Astrocyte (in vitro differentiated cells and primary cell): ENCODE data around the gene ADAM33. TPM values are rescaled to one million over a fixed set of nuclear protein-coding genes. Genes with fewer than 3 reads are reported as not detected.

ENCODE experiments used
- DNase-seq: peaks from one replicate; pipeline ENCODE4 v3.0.0-alpha.2; 2010; ENCODE audit warnings: low read depth
- FAIRE-seq: peaks from 2 replicates; lab custom pipeline; 2011; peaks lifted over from hg19 to GRCh38; lab: Jason Lieb, UNC
- H2AFZ ChIP-seq: 2 replicates; pipeline ENCODE4 v1.6.0; 2012; ENCODE audit warnings: low read depth, low read length, inconsistent platforms
- H3K27ac ChIP-seq: 2 replicates; pipeline ENCODE4 v1.5.1; 2011; ENCODE audit warnings: low read depth, low read length, inconsistent platforms
- H3K27me3 ChIP-seq: 2 replicates; pipeline ENCODE4 v1.6.0; 2011; ENCODE audit warnings: low read length, inconsistent platforms; ENCODE audit not compliant: insufficient read depth
- H3K36me3 ChIP-seq: 2 replicates; pipeline ENCODE4 v1.5.1; 2011; ENCODE audit warnings: low read length, inconsistent platforms; ENCODE audit not compliant: insufficient read depth
- H3K4me1 ChIP-seq: 2 replicates; pipeline ENCODE4 v1.5.1; 2011; ENCODE audit warnings: low read length, inconsistent platforms; ENCODE audit not compliant: insufficient read depth
- H3K4me2 ChIP-seq: 2 replicates; pipeline ENCODE4 v1.6.0; 2012; ENCODE audit warnings: low read length, inconsistent platforms
- H3K4me3 ChIP-seq: 2 replicates; pipeline ENCODE4 v1.5.1; 2011; ENCODE audit warnings: low read depth, mild to moderate bottlenecking, low read length, inconsistent platforms; ENCODE audit not compliant: insufficient read depth
- H3K79me2 ChIP-seq: 2 replicates; pipeline ENCODE4 v1.6.0; 2012; ENCODE audit warnings: mild to moderate bottlenecking, low read length, inconsistent platforms; ENCODE audit not compliant: insufficient read depth
- H3K9ac ChIP-seq: 2 replicates; pipeline ENCODE4 v1.6.0; 2012; ENCODE audit warnings: mild to moderate bottlenecking, low read length, inconsistent platforms
- H3K9me3 ChIP-seq: 2 replicates; pipeline ENCODE4 v1.5.1; 2012; ENCODE audit warnings: low read depth, mild to moderate bottlenecking, low read length, inconsistent platforms; ENCODE audit not compliant: insufficient read depth
- H4K20me1 ChIP-seq: 2 replicates; pipeline ENCODE4 v1.6.0; 2012; ENCODE audit warnings: low read length, inconsistent platforms; ENCODE audit not compliant: insufficient read depth
- H3K27ac Mint-ChIP-seq: one replicate; pipeline ENCODE4 v1.8.0; 2021; ENCODE audit warnings: mild to moderate bottlenecking, mixed read lengths; ENCODE audit not compliant: unreplicated experiment
- H3K27me3 Mint-ChIP-seq: one replicate; pipeline ENCODE4 v1.8.0; 2021; ENCODE audit warnings: low read depth, mixed read lengths; ENCODE audit not compliant: unreplicated experiment
- H3K36me3 Mint-ChIP-seq: one replicate; pipeline ENCODE4 v1.8.0; 2021; ENCODE audit warnings: low read depth, mixed read lengths; ENCODE audit not compliant: unreplicated experiment
- H3K4me1 Mint-ChIP-seq: one replicate; pipeline ENCODE4 v1.8.0; 2021; ENCODE audit warnings: low read depth, mixed read lengths; ENCODE audit not compliant: unreplicated experiment
- H3K4me3 Mint-ChIP-seq: one replicate; pipeline ENCODE4 v1.8.0; 2021; ENCODE audit warnings: mild to moderate bottlenecking, moderate library complexity, mixed read lengths; ENCODE audit not compliant: unreplicated experiment
- H3K9me3 Mint-ChIP-seq: one replicate; pipeline ENCODE4 v1.8.0; 2021; ENCODE audit warnings: mild to moderate bottlenecking, mixed read lengths; ENCODE audit not compliant: unreplicated experiment
- EZH2 ChIP-seq: IDR thresholded peaks from 2 replicates; pipeline ENCODE4 v1.6.1; 2012; ENCODE audit warnings: mild to moderate bottlenecking, low read length, inconsistent platforms; ENCODE audit not compliant: insufficient read depth
- total RNA-seq: library from RNA; stranded (reverse); gene quantifications from 2 replicates; pipeline ENCODE4 v1.2.1, GENCODE V29; 2021
- TF ChIP-seq, protein P1 (sequence below): IDR thresholded peaks from 2 replicates; pipeline ENCODE4 v1.5.1; 2011; ENCODE audit warnings: low read depth, mild to moderate bottlenecking, inconsistent platforms, low read length, moderate library complexity; ENCODE audit not compliant: insufficient read depth

ADAM33 gene
- total RNA-seq, 1 donor from 2014 or later: 3.0 TPM

DNA sequence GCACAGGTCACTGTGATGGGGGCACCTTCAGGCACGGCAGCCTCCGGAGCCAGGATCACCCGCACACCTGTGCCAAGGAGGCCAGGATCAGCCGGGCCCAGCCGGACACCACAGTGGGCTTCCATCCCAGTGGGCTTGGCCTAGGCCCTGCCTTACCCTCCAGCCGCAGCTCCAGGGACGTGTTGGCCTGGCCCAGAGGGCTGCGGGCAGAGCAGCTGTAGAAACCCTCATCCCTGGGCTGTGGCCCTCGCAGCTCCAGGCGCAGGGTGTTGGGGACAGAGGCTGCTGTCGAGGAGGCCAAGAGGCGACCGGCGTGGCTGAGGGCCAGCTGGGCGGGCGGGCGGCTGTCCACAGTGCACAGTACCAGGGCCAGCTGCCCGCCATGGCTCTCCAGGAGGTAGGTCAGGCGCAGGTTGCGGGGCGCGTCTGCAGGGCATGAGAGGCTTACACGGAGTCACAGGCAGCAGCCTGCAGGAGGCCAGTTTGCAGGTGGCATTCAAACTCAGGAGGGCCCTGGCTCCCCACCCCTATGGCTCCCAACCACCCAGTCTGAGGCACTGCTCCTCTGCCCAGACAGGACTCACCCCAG is 11.0 kb upstream of the ADAM33 start:
- Mint-ChIP-seq H3K9me3 (peaks cover 2% of the 10 kb centered on the region), H3K4me3 (no peak overlapping the region), H3K36me3 (no peaks in the 10 kb centered on the region), H3K4me1 (no peaks in the 10 kb centered on the region), H3K27ac (no peak overlapping the region), H3K27me3 (peaks cover 23% of the 10 kb centered on the region)
- DNase-seq (no peak), FAIRE-seq (no peak)
- Histone ChIP-seq H3K9ac (no peak overlapping the region), H3K4me3 (no peak overlapping the region), H3K36me3 (no peaks in the 10 kb centered on the region), H4K20me1 (no peaks in the 10 kb centered on the region), H3K4me1 (no peaks in the 10 kb centered on the region), H3K9me3 (no peaks in the 10 kb centered on the region), H3K27me3 (no peaks in the 10 kb centered on the region), H3K4me2 (no peak overlapping the region), H2AFZ (no peak overlapping the region), H3K27ac (no peak overlapping the region), H3K79me2 (no peaks in the 10 kb centered on the region)
- TF ChIP-seq, protein P1, sequence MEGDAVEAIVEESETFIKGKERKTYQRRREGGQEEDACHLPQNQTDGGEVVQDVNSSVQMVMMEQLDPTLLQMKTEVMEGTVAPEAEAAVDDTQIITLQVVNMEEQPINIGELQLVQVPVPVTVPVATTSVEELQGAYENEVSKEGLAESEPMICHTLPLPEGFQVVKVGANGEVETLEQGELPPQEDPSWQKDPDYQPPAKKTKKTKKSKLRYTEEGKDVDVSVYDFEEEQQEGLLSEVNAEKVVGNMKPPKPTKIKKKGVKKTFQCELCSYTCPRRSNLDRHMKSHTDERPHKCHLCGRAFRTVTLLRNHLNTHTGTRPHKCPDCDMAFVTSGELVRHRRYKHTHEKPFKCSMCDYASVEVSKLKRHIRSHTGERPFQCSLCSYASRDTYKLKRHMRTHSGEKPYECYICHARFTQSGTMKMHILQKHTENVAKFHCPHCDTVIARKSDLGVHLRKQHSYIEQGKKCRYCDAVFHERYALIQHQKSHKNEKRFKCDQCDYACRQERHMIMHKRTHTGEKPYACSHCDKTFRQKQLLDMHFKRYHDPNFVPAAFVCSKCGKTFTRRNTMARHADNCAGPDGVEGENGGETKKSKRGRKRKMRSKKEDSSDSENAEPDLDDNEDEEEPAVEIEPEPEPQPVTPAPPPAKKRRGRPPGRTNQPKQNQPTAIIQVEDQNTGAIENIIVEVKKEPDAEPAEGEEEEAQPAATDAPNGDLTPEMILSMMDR: no peak
- TF ChIP-seq EZH2: no peak

DNA sequence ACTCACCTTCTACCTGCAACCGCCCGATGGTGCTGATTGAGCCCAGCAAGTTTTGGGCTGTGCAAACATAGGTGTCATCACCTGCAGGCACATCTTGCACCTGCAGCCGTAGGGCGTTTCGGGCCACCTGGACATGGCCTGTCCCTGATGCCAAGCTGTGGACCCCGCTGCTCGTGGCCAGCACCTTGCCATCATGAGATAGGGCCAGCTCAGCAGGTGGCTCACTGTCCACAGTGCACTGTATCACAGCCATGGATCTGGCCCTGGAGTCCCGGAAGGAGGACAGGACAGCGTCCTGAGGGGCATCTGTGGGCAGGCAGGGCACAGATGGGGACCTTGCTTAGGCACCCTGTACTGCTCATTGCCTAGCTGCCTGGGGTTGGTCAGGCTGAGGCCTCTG is 10.1 kb upstream of the ADAM33 start:
- no peak overlapping the region for H3K4me3 Mint-ChIP-seq
- no peak overlapping the region for H3K4me3 ChIP-seq
- H3K27me3 ChIP-seq: no peaks in the 10 kb centered on the region
- FAIRE-seq: no peak
- H3K27ac ChIP-seq: no peak overlapping the region
- H3K9me3 ChIP-seq: no peaks in the 10 kb centered on the region
- peaks cover 6% of the 10 kb centered on the region for H3K4me1 ChIP-seq
- H2AFZ ChIP-seq: no peak overlapping the region
- peaks cover 22% of the 10 kb centered on the region for H3K27me3 Mint-ChIP-seq
- H3K4me1 Mint-ChIP-seq: peaks cover 4% of the 10 kb centered on the region
- no peaks in the 10 kb centered on the region for H3K36me3 ChIP-seq
- H3K9me3 Mint-ChIP-seq: peaks cover 2% of the 10 kb centered on the region
- no peaks in the 10 kb centered on the region for H3K36me3 Mint-ChIP-seq
- no peak overlapping the region for H3K27ac Mint-ChIP-seq
- H3K79me2 ChIP-seq: no peaks in the 10 kb centered on the region
- no peaks in the 10 kb centered on the region for H4K20me1 ChIP-seq
- DNase-seq: no peak
- no peak overlapping the region for H3K4me2 ChIP-seq
- TF ChIP-seq, protein P1: no peak
- TF ChIP-seq EZH2: no peak
- no peak overlapping the region for H3K9ac ChIP-seq

DNA sequence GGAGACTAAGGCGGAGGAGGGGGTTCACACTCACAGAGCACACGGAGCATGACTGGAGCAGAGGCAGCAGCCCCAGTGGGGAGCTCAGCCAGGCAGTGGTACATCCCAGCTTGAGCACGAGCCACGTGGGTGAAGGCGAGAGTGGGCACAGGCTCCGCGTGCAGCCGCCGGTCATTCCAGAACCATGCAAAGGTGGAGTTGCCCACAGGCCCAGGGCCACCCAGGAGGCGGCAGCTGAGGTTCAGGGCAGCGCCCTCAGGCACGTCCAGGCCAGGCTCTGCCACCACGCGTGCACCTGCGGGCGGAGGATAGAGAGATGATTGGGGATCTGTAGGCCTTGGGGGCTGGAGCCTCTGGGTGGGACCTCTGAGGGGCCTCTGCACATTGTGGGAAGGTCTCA is 9.5 kb upstream of the ADAM33 start:
- Histone ChIP-seq H3K27me3 (no peaks in the 10 kb centered on the region), H3K9ac (no peak overlapping the region), H3K4me2 (no peak overlapping the region), H3K4me1 (peaks cover 12% of the 10 kb centered on the region), H3K4me3 (no peak overlapping the region), H3K9me3 (no peaks in the 10 kb centered on the region), H3K27ac (no peak overlapping the region), H3K36me3 (no peaks in the 10 kb centered on the region), H4K20me1 (no peaks in the 10 kb centered on the region), H3K79me2 (no peaks in the 10 kb centered on the region), H2AFZ (no peak overlapping the region)
- Mint-ChIP-seq H3K9me3 (peaks cover 2% of the 10 kb centered on the region), H3K36me3 (no peaks in the 10 kb centered on the region), H3K27me3 (peaks cover 26% of the 10 kb centered on the region), H3K4me3 (no peak overlapping the region), H3K27ac (no peak overlapping the region), H3K4me1 (peaks cover 4% of the 10 kb centered on the region)
- no peak for TF ChIP-seq EZH2
- TF ChIP-seq, protein P1: no peak
- FAIRE-seq: no peak
- DNase-seq: no peak
